HepG2 (cell line): ENCODE results near the gene MSANTD1. TPM values are rescaled to one million over a fixed set of nuclear protein-coding genes. Genes with fewer than 3 reads are reported as not detected.

Experiments
- DZIP1 ChIP-seq: sonication (generic); formaldehyde crosslinking; IDR thresholded peaks from 2 replicates; pipeline ENCODE4 v1.5.0; 2020; ENCODE audit warnings: mild to moderate bottlenecking, missing genetic modification reagents
- EEA1 ChIP-seq: sonication (generic); formaldehyde crosslinking; IDR thresholded peaks from 2 replicates; pipeline ENCODE4 v1.5.1; 2020; ENCODE audit warnings: mild to moderate bottlenecking, missing genetic modification reagents, borderline replicate concordance
- ELF1 ChIP-seq: sonication (generic); formaldehyde crosslinking; IDR thresholded peaks from 2 replicates; pipeline ENCODE4 v1.4.0; 2020; ENCODE audit warnings: missing genetic modification reagents
- GABPB1 ChIP-seq: IDR thresholded peaks from 2 replicates; pipeline ENCODE4 v1.6.1; 2016; ENCODE audit warnings: mild to moderate bottlenecking, missing genetic modification reagents, moderate library complexity, missing compliant biosample characterization
- HIVEP1 ChIP-seq: sonication (generic); formaldehyde crosslinking; IDR thresholded peaks from 2 replicates; pipeline ENCODE4 v1.4.0; 2020; ENCODE audit warnings: mild to moderate bottlenecking, missing genetic modification reagents
- KDM5B ChIP-seq: sonication (generic); formaldehyde crosslinking; IDR thresholded peaks from 2 replicates; pipeline ENCODE4 v1.4.0; 2020; ENCODE audit warnings: missing genetic modification reagents, mild to moderate bottlenecking, borderline replicate concordance
- LRRFIP1 ChIP-seq: sonication (generic); formaldehyde crosslinking; conservative IDR thresholded peaks from 2 replicates; pipeline ENCODE4 v1.4.0; 2020; ENCODE audit warnings: missing genetic modification reagents
- PAWR ChIP-seq: sonication (generic); formaldehyde crosslinking; IDR thresholded peaks from 2 replicates; pipeline ENCODE4 v1.4.0; 2020; ENCODE audit warnings: missing genetic modification reagents, mild to moderate bottlenecking, borderline replicate concordance
- RFXANK ChIP-seq: IDR thresholded peaks from 2 replicates; pipeline ENCODE4 v1.6.1; 2016
- SCMH1 ChIP-seq: sonication (generic); formaldehyde crosslinking; IDR thresholded peaks from 2 replicates; pipeline ENCODE4 v1.9.0; 2021; ENCODE audit warnings: missing genetic modification reagents, mild to moderate bottlenecking, borderline replicate concordance
- SMAD3 ChIP-seq: sonication (generic); formaldehyde crosslinking; IDR thresholded peaks from 2 replicates; pipeline ENCODE4 v1.4.0; 2020; ENCODE audit warnings: missing genetic modification reagents
- THAP11 ChIP-seq: IDR thresholded peaks from 2 replicates; pipeline ENCODE4 v1.6.1; 2016; ENCODE audit warnings: missing biosample characterization, missing genetic modification reagents
- ZNF263 ChIP-seq: sonication (generic); formaldehyde crosslinking; IDR thresholded peaks from 2 replicates; pipeline ENCODE4 v1.4.0; 2020; ENCODE audit warnings: missing genetic modification reagents
- ZNF543 ChIP-seq: sonication (generic); formaldehyde crosslinking; IDR thresholded peaks from 2 replicates; pipeline ENCODE4 v1.4.0; 2020; ENCODE audit warnings: mild to moderate bottlenecking, missing genetic modification reagents
- ZNF546 ChIP-seq: sonication (generic); formaldehyde crosslinking; conservative IDR thresholded peaks from 2 replicates; pipeline ENCODE4 v1.8.1; 2023; ENCODE audit warnings: mild to moderate bottlenecking, missing genetic modification reagents
- ZNF570 ChIP-seq: sonication (generic); formaldehyde crosslinking; IDR thresholded peaks from 2 replicates; pipeline ENCODE4 v1.4.0; 2020; ENCODE audit warnings: mild to moderate bottlenecking, missing genetic modification reagents, borderline replicate concordance
- ZNF766 ChIP-seq: sonication (generic); formaldehyde crosslinking; IDR thresholded peaks from 2 replicates; pipeline ENCODE4 v1.5.0; 2020; ENCODE audit warnings: missing genetic modification reagents, borderline replicate concordance
- ZNF782 ChIP-seq: sonication (generic); formaldehyde crosslinking; IDR thresholded peaks from 2 replicates; pipeline ENCODE4 v1.4.0; 2020; ENCODE audit warnings: missing genetic modification reagents, mild to moderate bottlenecking, borderline replicate concordance
- ZNF816 ChIP-seq: sonication (generic); formaldehyde crosslinking; IDR thresholded peaks from 2 replicates; pipeline ENCODE4 v1.8.0; 2022; ENCODE audit warnings: missing genetic modification reagents, mild to moderate bottlenecking, borderline replicate concordance
- polyA plus RNA-seq, 8 experiments: library from polyadenylated mRNA; depleted of rRNA in 3 of 8; stranded (reverse) in 7 of 8; unstranded in 1 of 8; fragments of >200 nt; fragmentation: Illumina TruSeq in 4 of 8; extraction: Trizol in 4 of 8; gene quantifications; 2 replicates each; pipeline versions ENCODE4 v1.2.1 to v1.2.3, GENCODE V29; 2011 to 2016; ENCODE audit warnings: low read depth in 4 of 8, missing spikeins in 1 of 8, mixed read lengths in 1 of 8; ENCODE audit not compliant: insufficient read depth in 1 of 8
- total RNA-seq, 5 experiments: library from RNA; depleted of rRNA; stranded (reverse); fragments of >200 nt; fragmentation: Illumina TruSeq; extraction: Trizol; gene quantifications; 2 replicates each; pipeline ENCODE4 v1.2.3, GENCODE V29; 2016; ENCODE audit warnings: low read depth in 1 of 5
- TF ChIP-seq, protein P1 (sequence below): sonication (generic); formaldehyde crosslinking; IDR thresholded peaks from 2 replicates; pipeline ENCODE4 v1.5.0; 2020; ENCODE audit warnings: mild to moderate bottlenecking, missing genetic modification reagents
- TF ChIP-seq, protein P2 (sequence below): IDR thresholded peaks from 2 replicates; pipeline ENCODE4 v1.6.1; 2016; ENCODE audit warnings: missing biosample characterization, missing genetic modification reagents, low read depth

The MSANTD1 gene
- total and polyA plus RNA-seq, 2 of the 13 experiments (the other 11 are each of a cell fraction or from before 2014, with no cell fraction given): 0.22 to 0.40 TPM

DNA sequence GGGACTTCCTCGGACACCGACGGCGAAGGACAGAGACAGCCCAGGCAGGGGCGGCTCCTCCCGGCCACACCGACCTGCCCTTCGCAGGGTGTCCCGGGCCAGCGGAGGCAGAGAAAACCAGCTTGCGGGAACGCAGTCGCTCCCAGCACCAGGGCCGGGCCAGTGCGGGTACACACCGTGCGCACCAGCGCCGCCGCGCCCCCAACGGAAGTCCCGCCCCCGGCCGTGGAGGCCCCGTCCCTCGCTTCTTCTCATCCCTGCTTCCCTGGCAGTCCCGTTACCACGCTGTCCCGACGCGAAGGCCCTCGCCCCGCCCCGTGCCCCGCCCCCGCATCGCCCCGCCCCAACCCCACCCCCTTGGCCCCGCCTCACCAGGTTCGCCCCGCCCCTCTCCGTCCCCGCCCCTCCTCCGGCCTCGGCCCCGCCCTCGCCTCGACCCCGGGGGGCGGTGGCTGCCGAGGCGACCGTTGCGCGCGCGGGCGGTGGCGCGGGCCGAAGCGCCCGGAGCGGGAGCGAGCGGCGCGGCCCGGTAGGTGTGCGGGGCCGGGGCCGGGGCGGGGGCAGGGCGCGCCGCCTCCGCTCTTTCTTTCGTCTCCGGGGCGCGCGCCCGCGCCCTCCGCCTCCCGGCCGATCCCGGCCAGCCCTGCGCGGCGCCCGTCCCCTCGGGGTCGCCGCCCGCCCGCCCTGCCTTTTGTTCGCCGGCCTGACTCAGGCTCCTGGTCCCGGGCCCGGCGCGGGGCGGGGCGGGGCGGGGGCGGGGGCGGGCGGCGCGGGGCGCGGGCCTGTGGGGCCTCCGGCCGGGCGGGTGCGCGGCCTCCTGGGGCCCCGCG lies 43.8 kb downstream of the MSANTD1 start, which contains the start of gene RGS12 (continued):
- TF ChIP-seq, protein P1, sequence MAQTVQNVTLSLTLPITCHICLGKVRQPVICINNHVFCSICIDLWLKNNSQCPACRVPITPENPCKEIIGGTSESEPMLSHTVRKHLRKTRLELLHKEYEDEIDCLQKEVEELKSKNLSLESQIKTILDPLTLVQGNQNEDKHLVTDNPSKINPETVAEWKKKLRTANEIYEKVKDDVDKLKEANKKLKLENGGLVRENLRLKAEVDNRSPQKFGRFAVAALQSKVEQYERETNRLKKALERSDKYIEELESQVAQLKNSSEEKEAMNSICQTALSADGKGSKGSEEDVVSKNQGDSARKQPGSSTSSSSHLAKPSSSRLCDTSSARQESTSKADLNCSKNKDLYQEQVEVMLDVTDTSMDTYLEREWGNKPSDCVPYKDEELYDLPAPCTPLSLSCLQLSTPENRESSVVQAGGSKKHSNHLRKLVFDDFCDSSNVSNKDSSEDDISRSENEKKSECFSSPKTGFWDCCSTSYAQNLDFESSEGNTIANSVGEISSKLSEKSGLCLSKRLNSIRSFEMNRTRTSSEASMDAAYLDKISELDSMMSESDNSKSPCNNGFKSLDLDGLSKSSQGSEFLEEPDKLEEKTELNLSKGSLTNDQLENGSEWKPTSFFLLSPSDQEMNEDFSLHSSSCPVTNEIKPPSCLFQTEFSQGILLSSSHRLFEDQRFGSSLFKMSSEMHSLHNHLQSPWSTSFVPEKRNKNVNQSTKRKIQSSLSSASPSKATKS: no peak
- TF ChIP-seq ZNF543 (peak; percentile 56; the same call in 1 of the 2 replicates), GABPB1 (CRISPR knock-in tag) (peak; percentile 95), SCMH1 (CRISPR knock-in tag) (no peak), ZNF766 (CRISPR knock-in tag) (no peak), PAWR (CRISPR knock-in tag) (no peak), THAP11 (CRISPR knock-in tag) (peak; percentile 66), ZNF782 (CRISPR knock-in tag) (no peak), HIVEP1 (CRISPR knock-in tag) (0 out of 2 replicates have a peak, but pooled peaks have one; percentile 69), RFXANK (CRISPR knock-in tag) (no peak), ZNF816 (CRISPR knock-in tag) (0 out of 2 replicates have a peak, but pooled peaks have one; percentile 39), DZIP1 (no peak), SMAD3 (CRISPR knock-in tag) (no peak), ZNF570 (CRISPR knock-in tag) (no peak), EEA1 (no peak), ZNF546 (CRISPR knock-in tag) (no peak), ELF1 (no peak), LRRFIP1 (CRISPR knock-in tag) (no peak), KDM5B (CRISPR knock-in tag) (peak; percentile 53; the same call in 1 of the 2 replicates), ZNF263 (CRISPR knock-in tag) (no peak)
- TF ChIP-seq, protein P2, sequence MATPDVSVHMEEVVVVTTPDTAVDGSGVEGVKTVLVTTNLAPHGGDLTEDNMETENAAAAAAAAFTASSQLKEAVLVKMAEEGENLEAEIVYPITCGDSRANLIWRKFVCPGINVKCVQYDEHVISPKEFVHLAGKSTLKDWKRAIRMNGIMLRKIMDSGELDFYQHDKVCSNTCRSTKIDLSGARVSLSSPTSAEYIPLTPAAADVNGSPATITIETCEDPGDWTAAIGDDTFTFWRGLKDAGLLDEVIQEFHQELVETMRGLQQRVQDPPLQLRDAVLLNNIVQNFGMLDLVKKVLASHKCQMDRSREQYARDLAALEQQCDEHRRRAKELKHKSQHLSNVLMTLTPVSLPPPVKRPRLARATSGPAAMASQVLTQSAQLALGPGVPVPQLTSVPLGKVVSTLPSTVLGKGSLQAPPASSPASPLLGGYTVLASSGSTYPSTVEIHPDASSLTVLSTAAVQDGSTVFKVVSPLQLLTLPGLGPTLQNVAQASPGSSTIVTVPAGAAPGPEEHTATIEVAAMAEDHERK (CRISPR knock-in tag): no peak
